HPDE6-E6E7 (cell line): ENCODE measurements around the gene ARHGAP8.
"Not testable (repeated sequence)": the region's sequence is repeated elsewhere in the genome, so short reads cannot be mapped to it uniquely, and the experiment has no call there.

ENCODE experiments used
- DNase-seq: peaks from one replicate; pipeline ENCODE4 v3.0.0; 2011; ENCODE audit warnings: missing footprints; ENCODE audit errors: extremely low spot score

ARHGAP8 gene

DNA sequence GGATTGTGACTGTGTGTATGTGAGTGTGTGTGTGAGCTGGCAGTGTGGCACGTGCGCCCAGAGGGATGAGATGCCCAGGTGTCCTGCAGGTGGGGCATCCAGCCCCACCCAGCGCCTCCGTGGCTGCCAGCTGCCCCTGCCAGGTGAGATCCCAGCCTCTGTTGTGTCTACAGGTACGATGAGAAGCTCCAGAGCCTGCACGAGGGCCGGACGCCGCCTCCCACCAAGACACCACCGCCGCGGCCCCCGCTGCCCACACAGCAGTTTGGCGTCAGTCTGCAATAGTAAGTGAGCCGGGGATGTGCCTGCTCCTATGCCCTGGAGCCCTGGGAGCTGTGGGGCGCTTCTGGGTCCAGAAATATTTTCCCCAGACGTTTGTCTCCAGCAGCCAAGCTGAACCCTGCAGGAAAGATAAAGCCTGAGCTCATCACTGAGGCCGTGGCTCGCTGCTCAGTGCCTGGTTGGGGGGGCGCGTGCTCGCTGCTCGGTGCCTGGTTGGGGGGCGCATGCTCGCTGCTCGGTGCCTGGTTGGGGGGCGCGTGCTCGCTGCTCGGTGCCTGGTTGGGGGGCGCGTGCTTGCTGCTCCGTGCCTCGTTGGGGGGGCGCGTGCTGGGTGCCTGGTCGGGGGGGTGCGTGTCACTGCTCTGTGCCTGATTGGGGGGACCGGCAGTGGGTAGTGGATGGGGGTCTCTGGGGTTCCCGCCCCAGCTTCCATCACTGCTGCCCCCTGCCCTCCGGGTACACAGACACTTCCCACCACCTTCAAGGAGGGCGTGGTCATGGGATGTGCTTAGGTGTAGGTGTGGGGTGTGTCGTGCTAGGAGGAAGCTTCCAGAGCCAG, 73.2 kb downstream of the ARHGAP8 start:
- DNase-seq: no peak

DNA sequence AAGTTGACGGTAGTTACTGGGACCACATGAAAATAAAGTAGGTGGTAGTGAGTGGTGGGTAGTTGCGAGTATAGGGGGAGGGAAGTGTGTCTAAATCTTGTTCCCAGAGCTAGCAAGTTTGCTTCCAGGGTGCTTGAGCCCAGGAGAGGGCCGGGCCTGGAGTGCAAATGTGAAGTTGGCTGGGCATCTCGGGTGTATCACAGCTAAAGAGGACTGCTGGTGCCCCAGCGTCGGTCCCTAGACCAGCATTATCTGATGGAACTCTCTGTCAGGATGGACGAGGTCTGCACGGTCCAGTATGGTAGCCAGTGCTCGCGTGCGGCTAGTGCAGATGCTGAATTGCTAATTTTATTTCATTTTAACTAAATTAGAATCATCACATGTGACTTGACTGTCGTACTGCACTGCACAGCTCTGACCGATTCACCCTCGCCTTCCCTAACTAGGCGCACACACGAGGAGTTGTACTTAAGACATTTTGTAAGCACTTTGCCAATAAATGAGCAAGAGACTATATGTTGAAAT, 75.4 kb downstream of the ARHGAP8 start:
- DNase-seq: no peak

DNA sequence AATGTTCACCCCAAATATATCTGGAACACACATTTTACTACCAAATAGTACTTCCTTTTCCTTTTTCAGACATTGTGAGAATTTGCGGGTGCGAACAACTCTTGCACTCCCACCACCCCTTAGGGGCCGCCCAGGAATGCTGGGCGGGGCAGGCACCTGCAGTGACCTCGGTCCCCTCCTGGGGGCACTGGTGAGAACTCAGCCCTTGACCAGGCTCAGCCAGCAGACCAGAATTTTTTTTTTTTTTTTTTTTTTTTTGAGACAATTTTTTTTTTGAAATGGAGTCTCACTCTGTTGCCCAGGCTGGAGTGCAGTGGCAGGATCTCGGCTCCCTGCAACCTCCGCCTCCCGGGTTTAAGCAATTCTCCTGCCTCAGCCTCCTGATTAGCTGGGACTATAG, 75.8 kb downstream of the ARHGAP8 start:
- DNase-seq: no peak

DNA sequence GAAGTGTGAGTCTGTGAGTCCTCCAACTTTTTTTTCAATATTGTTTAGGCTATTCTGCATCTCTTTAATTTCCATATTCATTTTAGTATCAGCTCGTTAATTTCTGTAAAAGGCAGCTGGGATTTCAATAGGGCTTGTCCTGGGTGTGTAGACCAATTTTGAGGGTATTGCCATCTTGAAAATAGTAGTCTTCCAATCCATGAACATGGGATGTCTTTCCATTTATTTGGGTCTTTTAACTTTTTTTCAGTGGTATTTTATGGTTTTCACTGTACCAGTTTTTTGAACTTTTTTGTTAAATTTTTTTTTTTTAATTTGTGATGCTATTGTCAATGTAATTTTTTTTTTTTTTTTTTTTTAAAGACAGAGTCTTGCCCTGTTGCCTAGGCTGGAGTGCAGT, 79.5 kb downstream of the ARHGAP8 start:
- DNase-seq: no peak

DNA sequence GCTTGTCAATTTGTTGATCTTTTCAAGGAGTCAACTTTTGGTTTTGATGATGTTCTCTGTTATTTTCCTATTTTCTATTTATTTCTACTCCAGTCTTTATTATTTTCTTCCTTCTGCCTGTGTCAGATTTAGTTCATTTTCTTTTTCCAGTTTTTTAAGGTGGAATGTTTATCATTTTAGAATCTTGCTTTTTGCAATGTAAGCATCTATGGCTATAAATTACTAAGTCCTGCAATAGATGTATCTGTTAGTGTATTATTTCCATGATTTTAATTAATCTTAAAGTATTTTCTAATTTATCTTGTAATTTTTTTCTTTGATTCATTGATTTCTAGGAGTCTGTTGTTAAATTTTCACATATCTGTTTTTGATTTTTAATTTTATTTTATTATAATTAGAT, 81.7 kb downstream of the ARHGAP8 start:
- DNase-seq: no peak

DNA sequence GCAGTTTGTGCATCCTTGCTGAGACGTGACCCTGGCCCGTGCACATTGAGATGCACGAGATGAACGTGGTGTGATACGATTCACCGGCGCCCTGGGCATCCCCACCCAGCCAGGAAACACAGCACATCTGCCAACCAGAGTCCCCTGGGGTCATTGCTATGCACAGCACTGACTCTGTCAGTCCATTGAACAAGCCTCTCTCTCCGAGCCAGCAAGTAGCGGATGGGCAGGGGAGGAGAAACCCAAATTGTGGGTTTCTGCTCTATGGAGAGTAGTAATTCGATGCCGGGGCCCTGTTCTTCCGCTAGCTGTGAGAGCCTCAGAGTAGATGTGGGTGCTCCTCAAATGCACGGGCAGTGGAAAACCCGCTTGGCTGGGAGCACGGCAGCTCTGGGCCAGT, 85.1 kb downstream of the ARHGAP8 start:
- DNase-seq: no peak

DNA sequence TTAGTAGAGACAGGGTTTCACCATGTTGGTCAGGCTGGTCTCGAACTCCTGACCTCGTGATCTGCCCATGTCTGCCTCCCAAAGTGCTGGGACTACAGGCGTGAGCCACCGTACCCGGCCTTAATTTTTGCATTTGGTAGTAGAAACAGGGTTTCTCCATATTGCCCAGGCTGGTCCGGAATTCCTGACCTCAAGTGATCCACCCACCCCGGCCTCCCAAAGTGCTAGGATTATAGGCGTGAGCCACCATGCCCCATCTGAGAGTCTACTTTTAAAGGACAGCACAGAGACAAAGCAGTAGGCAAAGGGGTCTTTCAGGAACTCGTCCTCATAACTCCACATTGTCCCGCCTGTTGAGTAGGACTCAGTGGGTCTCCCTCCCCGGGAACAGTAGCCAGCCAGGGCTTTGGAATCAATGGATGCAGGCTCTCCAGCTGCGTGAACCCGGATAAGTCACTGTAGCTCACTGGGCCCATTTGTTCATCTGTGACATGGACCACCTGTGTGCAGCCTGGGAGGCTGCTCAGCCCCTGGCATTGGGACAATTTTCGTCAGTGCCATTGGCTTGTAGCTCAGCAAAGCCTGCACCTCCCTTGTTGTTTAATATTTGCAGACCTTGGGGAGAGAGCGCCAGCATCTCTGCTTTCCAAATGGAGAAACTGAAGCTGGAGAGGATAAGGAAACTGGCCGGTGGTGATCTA, 86.1 kb downstream of the ARHGAP8 start:
- no peak for DNase-seq

DNA sequence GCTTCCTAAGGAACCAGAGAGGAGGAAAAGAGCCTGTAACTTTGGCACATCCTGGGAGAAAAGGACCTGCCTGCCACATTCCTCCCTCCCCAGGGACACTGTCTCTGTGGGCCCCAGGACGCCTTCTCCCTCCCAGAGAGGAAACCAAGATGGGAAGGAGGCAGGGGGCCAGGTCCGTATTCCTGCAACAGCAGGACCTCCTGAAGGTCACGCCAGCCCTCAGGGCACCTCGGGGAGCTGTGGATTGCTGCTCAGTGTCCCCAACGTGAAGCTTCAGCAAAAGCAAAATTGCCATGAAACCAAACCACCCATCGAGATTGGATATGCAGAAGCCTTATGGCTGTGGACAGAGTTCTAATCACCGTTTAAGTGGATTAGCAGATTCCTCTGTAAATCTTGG, 86.7 kb downstream of the ARHGAP8 start:
- no peak for DNase-seq

DNA sequence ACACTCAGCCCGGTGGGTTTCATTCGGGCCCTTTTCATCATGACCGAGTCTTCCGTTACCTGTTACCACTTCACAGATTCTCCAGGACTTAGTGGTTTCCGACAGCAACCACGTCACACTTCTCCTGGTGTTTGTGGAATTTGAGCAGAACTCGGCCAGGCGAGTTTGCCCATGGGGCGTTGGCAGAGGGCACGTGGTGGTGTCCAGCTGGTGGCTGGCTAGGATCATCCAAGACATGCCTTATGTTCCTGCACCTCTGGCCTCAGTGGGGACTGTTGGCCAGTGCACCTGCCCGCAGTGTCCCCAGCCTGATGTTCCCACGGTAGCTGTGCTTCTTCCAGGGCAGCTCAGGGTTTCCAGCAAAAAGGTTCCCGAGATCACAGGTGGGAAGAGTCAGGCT, 87.3 kb downstream of the ARHGAP8 start:
- no peak for DNase-seq

DNA sequence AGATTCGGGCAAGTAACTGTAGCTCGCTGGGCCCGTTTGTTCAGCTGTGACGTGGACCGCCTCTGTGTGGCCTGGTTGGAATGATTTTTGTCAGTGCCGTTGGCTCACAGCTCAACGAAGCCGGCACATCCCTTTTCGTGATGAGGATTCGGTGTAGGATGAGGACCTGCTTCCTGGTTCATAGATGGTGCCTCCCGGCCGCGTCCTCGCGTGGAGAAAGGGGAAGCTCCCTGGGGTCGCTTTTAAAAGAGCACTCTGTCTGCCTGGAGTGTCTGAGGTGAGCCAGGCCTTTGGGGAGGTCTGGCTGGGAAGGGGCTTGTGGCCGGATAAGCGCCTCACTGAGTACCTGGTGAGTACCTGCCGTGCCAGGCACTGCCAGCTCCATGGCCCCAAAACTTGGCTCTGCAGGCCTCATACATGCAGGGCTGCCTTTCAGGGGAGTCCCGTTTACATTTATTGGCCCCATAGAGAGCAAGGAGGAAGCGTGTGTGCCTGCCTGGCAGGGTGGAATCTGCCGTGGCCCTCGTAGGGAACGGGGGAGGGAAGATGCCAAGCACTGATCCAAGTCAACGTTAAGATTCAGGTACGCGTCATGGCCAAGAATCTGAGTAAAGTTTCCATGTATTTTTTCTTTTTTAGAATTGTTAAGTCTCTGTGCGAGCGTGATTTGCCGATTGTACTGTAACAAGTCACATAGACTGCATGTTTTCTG, 88.4 kb downstream of the ARHGAP8 start:
- DNase-seq: no peak

DNA sequence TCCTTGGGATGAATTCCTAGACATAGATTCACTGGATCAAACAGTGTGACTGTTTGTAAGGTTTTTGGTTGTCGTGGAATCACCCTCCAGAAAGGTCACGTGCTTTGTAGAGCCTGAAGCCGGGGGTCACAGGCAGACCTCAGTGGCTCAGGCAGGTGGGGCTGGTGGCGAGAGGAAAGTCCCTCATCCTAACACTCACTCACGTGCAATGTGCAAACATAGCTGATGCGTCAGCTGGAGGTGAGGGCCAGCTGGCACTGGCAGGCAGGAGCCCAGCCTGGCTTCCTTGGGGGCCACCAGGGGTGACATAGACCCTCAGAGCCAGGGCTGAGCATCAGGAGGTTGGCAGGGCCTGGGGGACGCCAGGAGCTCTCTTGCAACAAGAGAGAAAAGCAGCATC, 90.0 kb downstream of the ARHGAP8 start:
- no peak for DNase-seq

DNA sequence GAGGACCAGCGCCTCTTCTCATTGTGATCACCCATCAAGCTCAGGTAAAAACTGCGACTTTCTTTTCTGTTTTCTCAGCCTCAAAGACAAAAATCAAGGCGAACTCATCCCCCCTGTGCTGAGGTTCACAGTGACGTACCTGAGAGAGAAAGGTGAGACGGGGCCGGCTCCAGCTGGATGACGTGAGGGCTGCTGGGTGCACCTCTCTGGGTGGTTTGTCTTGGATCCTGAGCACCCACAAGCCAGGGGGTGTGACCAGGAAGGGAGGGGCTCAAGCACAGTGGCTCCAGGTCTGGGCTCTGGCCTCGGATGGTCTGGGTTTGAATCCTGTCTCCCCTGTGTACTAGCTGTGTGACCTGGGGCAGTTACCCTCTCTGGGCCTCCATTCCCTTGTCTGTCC, 92.8 kb downstream of the ARHGAP8 start:
- DNase-seq: no peak

DNA sequence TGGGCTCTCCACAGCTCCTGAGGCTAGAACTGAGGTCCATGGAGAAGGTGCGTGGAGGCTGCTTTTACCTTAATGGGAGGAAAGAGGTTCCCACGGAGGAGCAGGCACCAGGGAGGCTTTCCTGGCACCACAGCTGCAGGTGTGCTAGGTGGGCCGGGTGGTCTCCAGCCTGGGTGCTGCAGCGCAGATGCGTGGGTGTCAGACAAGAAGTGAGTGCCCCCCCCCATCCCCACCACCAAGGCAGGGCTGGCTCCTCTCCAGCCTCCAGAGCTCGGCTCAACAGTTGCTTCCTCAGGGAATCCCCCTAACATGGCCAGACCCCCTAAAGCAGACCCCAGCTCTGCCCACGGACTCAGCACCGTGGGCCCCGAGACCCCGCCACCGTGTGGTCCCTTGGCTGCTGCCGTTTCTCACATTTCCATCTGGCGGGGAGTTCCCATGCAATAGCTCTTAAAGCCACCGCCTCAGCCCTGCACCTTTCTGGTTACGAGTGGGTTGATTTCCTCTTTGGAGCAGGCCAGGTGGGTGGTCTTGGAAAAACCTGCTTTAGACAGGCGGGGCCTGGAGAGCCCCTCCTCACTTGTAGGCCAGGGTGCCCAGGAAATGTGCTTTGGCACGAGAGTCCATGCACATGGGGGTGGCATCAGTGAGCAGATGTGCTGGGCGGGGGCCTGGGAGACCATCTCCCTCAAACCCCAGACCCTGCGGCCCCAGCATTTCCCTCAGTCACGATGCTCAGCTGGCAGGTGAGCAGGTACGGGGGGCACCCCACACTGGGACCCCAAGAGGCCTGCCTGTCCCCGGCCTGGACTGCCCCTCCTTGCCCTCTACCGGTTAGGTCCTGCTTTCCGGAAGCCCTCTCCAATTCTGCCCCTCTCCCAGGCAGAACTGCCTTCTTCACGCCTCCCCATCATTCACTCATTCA, 93.7 kb downstream of the ARHGAP8 start:
- DNase-seq: no peak

DNA sequence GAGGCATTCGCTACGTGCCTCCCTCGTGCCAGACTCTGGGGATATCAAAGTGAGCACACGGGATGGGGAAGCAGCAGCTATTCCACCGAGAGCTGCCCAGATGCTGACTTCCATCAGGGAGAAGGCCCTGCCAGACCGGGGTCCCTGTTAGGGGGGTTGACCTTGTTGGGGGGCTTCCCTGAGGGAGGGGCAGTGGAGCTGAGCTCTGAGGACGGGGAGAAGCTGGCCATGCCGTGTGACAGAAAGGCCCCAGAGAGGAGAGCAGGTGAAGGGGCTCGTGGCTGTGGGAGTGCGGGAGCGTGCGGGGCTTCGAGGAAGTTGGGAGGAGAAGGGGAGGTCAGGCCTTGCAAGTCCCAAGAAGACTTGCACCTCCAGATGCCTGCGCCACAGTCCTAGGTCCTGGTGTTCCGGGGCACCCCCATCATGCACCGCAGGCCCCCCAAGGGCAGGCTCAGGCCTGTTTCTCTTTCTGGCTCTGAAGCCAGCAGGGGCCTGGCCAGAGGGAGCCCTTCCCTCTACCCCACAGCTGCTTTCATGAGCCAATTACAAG, 94.4 kb downstream of the ARHGAP8 start:
- no peak for DNase-seq

DNA sequence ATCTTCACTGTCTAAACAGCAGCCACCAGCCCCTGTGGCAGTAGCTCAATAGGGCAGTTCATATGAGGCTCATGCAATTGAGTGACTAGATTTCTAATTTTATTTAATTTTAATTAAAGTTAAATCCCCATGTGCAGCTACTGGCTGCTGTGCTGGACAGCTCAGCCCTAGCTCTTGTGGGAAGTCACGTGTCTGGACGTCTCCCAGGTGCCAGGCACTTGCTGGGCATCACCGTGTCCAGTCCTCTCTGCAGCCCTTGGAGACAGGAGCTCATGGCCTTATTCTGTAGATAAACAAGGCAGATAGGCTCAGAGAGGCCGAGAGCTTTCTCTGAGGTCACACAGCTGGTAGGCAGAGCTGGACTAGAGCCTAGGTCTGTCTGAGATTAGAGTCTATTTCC, 95.0 kb downstream of the ARHGAP8 start:
- DNase-seq: no peak

DNA sequence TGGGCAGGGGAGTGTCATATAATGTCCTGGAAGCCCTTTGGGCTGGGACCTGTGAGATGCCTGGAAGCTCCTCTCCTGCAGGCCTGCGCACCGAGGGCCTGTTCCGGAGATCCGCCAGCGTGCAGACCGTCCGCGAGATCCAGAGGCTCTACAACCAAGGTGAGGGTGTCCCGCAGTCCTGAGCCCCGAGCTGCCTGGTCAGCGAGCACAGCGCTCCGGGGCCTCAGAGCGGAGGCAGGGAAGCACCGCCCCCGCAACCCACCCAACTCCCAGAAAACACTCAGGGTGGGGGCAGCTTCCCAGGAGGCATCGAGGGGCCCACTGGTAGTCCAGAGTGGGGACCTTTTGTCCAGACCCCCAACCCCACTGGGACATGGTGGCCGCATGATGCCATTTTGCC, 95.5 kb downstream of the ARHGAP8 start:
- no peak for DNase-seq

DNA sequence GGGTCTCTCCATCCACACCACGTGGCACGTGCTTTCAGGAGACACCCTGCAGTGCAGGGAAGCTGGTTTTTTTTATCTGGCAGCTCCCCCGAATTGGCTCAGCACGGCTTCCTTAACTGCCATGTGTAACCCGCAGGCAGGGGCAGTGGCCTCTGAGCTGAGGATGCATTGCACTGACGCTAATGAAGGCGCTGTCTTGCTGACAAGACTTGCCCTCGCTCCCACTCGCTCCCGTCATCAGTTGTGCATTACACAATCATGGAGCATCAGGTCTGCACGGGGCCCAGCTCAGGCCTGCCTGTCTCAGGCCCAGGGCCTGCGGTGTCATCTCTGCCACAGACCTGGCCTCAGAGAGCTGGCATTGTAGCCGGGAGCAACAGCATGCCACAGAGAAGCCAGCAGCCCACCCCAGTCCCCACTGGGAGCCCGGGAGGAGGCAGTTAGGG, 95.9 kb downstream of the ARHGAP8 start:
- no peak for DNase-seq

DNA sequence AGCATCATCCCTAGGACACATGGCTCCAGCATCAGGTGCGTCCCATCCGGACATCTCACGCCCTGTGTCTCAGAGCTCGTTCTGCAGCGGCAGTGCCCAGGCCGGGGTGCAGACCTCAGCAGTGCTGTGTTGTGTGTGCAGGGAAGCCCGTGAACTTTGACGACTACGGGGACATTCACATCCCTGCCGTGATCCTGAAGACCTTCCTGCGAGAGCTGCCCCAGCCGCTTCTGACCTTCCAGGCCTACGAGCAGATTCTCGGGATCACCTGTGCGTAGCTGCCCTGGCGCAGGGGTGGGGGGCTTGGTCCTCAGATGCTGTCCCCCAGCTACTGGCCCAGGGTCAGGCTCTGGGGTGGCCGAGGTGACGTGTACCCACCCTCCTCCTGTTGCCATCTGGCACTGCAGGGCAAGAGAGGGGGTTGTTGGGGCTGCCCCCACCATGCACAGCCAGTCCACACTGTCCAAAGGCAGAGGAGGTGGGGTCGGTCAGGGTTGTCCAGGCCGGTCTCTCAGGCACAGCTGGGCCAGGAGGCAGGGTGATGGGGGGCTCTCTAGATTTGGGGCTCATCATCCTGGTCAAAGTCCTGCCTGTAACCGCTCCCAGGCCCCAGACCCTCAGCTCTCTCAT, 96.5 kb downstream of the ARHGAP8 start:
- no peak for DNase-seq

DNA sequence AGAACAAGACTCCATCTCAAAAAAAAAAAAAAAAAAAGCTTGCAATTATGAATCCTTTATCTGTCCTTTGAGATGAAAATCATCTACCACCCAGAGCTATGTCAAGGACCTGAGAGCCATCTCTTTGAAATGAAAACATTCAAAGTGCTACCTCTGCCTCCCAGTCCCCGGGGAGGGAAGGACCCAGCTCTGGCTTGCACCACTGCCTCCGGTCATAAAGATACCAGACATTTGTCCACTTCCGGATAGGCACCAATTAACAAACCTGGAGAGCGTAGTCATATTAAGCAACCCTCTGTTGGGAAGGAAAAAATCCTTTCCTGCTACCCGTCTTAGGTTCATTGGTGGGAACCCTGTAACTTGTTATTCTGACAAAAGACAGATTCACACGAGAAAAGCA, 98.6 kb downstream of the ARHGAP8 start:
- no peak for DNase-seq

DNA sequence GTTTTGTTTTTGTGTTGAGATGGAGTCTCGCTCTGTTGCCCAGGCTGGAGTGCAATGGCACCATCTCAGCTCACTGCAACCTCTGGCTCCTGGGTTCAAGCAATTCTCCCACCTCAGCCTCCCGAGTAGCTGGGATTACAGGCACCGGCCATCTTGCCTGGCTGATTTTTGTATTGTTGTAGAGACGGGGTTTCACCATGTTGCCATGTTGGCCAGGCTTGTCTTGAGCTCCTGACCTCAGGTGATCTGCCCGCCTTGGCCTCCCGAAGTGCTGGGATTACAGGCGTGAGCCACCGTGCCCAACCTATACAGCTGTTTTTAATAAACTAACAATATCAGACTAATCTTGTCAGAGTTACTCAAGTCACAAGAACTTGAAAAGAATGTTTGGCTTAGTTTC, 102.3 kb downstream of the ARHGAP8 start:
- DNase-seq: not testable (repeated sequence)

DNA sequence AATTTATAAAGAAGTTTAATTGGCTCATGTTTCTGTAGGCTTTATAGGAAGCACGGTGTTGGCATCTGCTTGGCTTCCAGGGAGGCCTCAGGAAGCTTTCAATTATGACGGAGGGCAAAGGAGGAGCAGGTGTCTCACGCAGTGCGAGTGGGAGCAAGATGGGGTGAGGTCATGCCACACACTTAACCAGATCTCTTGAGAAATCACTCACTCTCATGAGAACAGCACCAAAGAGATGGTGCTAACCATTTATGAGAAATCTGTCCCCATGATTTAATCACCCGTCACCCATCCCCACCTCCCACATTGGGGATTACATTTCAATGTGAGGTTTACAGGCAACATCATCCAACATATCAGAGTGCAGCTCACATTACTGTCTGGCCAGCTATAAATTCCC, 103.5 kb downstream of the ARHGAP8 start:
- DNase-seq: no peak
